Measurements from ENCODE around the gene LRIG3.
"Not testable (repeated sequence)": the region's sequence is repeated elsewhere in the genome, so short reads cannot be mapped to it uniquely, and the experiment has no call there.

The LRIG3 gene

GRCh38 chr12:58920102-58920960, at the start of gene LRIG3:
Gene LRIG3 (minus strand): TSS chr12:58920504. CDS start chr12:58920235, 269 bp downstream.
- no peak for DNase-seq (ENCODE audit: low read depth in 2 of 2)

GRCh38 chr12:58969237-58969636, 48.9 kb upstream of the LRIG3 start:
- no peak for DNase-seq (ENCODE audit: low read depth in 2 of 2)

GRCh38 chr12:58967561-58967960, 47.3 kb upstream of the LRIG3 start:
- DNase-seq (ENCODE audit: low read depth in 2 of 2), result no peak

- DNase-seq (ENCODE audit: low read depth in 2 of 2), result no peak
Measured at GRCh38 chr12:58966939-58967338, 46.6 kb upstream of the LRIG3 start.

GRCh38 chr12:58965568-58965967, 45.3 kb upstream of the LRIG3 start:
- DNase-seq (ENCODE audit: low read depth in 2 of 2), result no peak

GRCh38 chr12:58963844-58964243, 43.5 kb upstream of the LRIG3 start:
- DNase-seq (ENCODE audit: low read depth in 2 of 2), result no peak

GRCh38 chr12:58961906-58962305, 41.6 kb upstream of the LRIG3 start:
- DNase-seq (ENCODE audit: low read depth in 2 of 2), result no peak

- no peak for DNase-seq (ENCODE audit: low read depth in 2 of 2)
Measured at GRCh38 chr12:58961166-58961565, 40.9 kb upstream of the LRIG3 start.

- DNase-seq (ENCODE audit: low read depth in 2 of 2), result no peak
Measured at GRCh38 chr12:58959639-58960300, 39.5 kb upstream of the LRIG3 start.

- DNase-seq (ENCODE audit: low read depth in 2 of 2), result no peak
Measured at GRCh38 chr12:58957298-58957697, 37.0 kb upstream of the LRIG3 start.

GRCh38 chr12:58955849-58956248, 35.5 kb upstream of the LRIG3 start:
- DNase-seq (ENCODE audit: low read depth in 2 of 2), result no peak

- no peak for DNase-seq (ENCODE audit: low read depth in 2 of 2)
Measured at GRCh38 chr12:58954002-58954401, 33.7 kb upstream of the LRIG3 start.

- no peak for DNase-seq (ENCODE audit: low read depth in 2 of 2)
Measured at GRCh38 chr12:58950739-58951100, 30.4 kb upstream of the LRIG3 start.

GRCh38 chr12:58949954-58950738, 29.8 kb upstream of the LRIG3 start:
- not testable (repeated sequence) for DNase-seq (ENCODE audit: low read depth in 2 of 2)

GRCh38 chr12:58943079-58943478, 22.8 kb upstream of the LRIG3 start:
- DNase-seq (ENCODE audit: low read depth in 2 of 2), result no peak

GRCh38 chr12:58942345-58942744, 22.0 kb upstream of the LRIG3 start:
- no peak for DNase-seq (ENCODE audit: low read depth in 2 of 2)

GRCh38 chr12:58939399-58940100, 19.2 kb upstream of the LRIG3 start:
- DNase-seq (ENCODE audit: low read depth in 2 of 2), result no peak

- no peak for DNase-seq (ENCODE audit: low read depth in 2 of 2)
Measured at GRCh38 chr12:58938440-58938839, 18.1 kb upstream of the LRIG3 start.

- no peak for DNase-seq (ENCODE audit: low read depth in 2 of 2)
Measured at GRCh38 chr12:58934528-58934927, 14.2 kb upstream of the LRIG3 start.

- no peak for DNase-seq (ENCODE audit: low read depth in 2 of 2)
Measured at GRCh38 chr12:58932806-58933681, 12.7 kb upstream of the LRIG3 start.

GRCh38 chr12:58931518-58931917, 11.2 kb upstream of the LRIG3 start:
- DNase-seq (ENCODE audit: low read depth in 2 of 2), result no peak

Measured in activated CD4-positive, alpha-beta T cell treated with anti-CD3 and anti-CD28 coated beads for 24 hours (primary cell).